ENCODE measurements around the gene B4GALT1. TPM values are rescaled to one million over a fixed set of nuclear protein-coding genes. Genes with fewer than 3 reads are reported as not detected.
A peak's percentile ranks its signal among the peaks of the same experiment; 100 is the strongest.

B4GALT1 gene
- total RNA-seq, 1 donor from 2014 or later, result 72.0 TPM

DNA sequence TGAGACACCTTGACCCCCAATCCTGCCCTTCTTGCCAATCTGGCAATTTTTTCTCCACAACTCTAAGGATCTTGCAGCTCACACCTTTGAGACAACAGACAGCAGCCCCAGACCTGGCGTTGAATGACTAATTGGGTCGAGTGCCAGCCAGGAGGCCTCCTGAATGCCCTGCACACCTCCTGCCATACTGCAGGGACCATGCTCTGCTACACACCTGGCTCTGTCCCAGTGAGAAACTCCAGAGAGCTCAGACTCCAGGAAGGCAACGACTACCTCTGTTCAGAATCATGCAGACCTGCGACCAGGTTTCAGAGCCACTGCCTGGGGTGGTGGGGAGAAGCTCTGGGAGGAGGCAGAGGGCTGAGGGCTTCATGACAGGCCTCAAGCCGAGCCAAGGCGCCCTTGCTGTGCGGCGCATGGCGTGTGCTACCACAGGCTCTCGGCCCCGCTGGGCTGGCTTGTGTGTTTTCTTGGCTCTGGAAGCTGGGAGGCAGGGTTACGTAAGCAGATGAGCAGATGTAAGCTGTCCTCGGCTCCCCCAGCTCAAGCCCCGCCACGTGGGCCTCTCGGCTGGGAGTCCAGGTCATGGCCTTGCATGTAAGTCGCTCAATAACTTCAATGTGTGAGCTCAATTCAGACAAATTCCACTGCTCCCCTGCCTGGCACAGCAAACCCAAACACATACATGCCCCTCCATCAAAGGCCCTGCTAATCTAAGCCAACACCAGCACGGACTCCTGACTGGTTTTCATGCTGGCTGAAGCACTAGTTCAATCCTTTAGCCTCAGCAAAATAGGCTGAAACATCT lies 27.5 kb downstream of the B4GALT1 start:
- Histone ChIP-seq H3K4me1 (peaks cover 94% of the 10 kb centered on the region), H3K27ac (peak overlapping the region; percentile 76), H3K36me3 (peaks cover 4% of the 10 kb centered on the region), H3K27me3 (ENCODE audit: low read depth) (no peaks in the 10 kb centered on the region), H3K9me3 (no peaks in the 10 kb centered on the region), H3K4me3 (no peak overlapping the region)
- no peak for TF ChIP-seq CTCF (IDR thresholded peaks at IDR 0.05)
- ATAC-seq (peak; percentile 28 to 41), DNase-seq (peak; percentile 59)
- intact Hi-C loops (cut with DNase I), result no loop called here

DNA sequence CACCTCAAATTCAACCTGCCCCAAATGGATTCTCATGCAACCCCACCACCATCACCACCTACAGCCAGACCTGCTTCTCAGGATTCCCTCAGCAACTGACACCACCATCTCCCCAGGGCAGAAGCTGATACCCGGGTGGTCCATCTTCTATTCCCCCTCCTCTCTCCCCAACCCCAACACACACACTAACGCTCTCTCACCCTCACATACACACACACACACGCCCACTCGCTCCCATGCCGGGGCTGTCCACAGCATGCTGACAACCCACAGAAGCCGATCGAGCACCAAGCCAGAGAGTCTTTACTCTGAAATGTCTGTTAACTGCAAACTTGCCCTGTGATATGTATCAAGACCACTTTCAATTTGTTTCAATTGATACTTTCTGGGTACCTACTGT lies 28.4 kb downstream of the B4GALT1 start:
- ATAC-seq, result no peak
- H3K27me3 ChIP-seq (ENCODE audit: low read depth), result no peaks in the 10 kb centered on the region
- H3K4me3 ChIP-seq, result no peak overlapping the region
- H3K9me3 ChIP-seq, result no peaks in the 10 kb centered on the region
- intact Hi-C loops (cut with DNase I), result no loop called here
- H3K27ac ChIP-seq, result peak overlapping the region; percentile 76
- DNase-seq, result no peak
- H3K4me1 ChIP-seq, result peaks cover 85% of the 10 kb centered on the region
- TF ChIP-seq CTCF (IDR thresholded peaks at IDR 0.05), result no peak
- peaks cover 12% of the 10 kb centered on the region for H3K36me3 ChIP-seq

DNA sequence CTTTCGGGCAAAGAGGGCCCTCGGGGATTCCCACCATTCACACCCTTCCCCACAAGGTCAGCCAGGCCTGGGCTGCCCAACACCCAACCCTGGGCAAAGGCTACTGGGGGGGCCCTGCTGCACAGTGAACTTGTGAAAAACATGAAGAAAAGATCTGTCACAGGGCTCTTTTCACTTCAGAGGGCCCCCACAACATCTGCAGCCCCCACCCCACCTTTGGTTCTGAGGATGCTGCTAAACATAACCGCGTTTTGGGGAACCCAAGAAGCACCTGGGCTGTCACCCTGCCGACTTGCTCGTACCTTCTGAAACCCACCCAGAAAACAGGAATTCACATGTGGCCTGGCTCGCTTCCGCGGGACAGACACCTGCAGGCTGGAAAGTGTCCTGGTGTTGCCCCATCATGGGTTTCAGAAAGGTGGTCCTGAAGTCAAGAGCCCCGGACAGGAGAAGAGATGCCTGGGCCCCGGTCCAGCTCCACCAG lies 29.3 kb downstream of the B4GALT1 start:
- Histone ChIP-seq H3K9me3 (no peaks in the 10 kb centered on the region), H3K36me3 (peaks cover 22% of the 10 kb centered on the region), H3K4me3 (no peak overlapping the region), H3K27me3 (ENCODE audit: low read depth) (no peaks in the 10 kb centered on the region), H3K27ac (peak overlapping the region; percentile 46), H3K4me1 (peaks cover 76% of the 10 kb centered on the region)
- no peak for ATAC-seq
- no peak for TF ChIP-seq CTCF (IDR thresholded peaks at IDR 0.05)
- intact Hi-C loops (cut with DNase I), result no loop called here
- DNase-seq, result no peak

- no peaks in the 10 kb centered on the region for H3K27me3 ChIP-seq (ENCODE audit: low read depth)
- no peak overlapping the region for H3K4me3 ChIP-seq
- H3K9me3 ChIP-seq, result no peaks in the 10 kb centered on the region
- intact Hi-C loops (cut with DNase I), result no loop called here
- peaks cover 30% of the 10 kb centered on the region for H3K36me3 ChIP-seq
- ATAC-seq (no peak), DNase-seq (no peak)
- H3K27ac ChIP-seq, result peak overlapping the region; percentile 46
- no peak for TF ChIP-seq CTCF (IDR thresholded peaks at IDR 0.05)
- peaks cover 74% of the 10 kb centered on the region for H3K4me1 ChIP-seq
Measured at GRCh38 chr9:33136721-33137670, 30.1 kb downstream of the B4GALT1 start.

DNA sequence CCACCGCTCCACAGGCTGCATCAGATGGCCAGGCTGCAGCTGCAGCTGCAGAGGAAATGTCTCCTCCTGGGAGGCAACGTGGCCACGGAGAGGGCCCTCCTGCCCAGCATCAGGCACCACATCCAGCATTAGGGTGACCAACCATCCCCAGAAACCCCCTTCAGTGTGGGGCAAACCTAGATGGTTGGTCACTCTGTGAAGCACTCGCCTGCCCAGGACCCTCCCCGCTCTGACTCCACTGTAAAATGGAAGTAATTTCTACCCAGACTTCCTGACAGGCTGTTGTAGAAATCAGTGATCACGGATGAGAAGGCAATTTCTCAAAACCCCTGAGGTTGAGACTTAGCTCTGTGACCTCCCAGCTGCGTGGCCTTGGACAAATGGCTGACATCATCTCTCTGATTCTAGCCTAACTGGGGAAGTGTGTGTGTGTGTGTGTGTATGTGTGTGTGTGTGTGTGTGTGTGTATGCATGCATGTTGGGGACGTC lies 31.6 kb downstream of the B4GALT1 start:
- intact Hi-C loops (cut with DNase I), result no loop called here
- Histone ChIP-seq H3K27ac (peak overlapping the region; percentile 24), H3K27me3 (ENCODE audit: low read depth) (no peaks in the 10 kb centered on the region), H3K36me3 (peaks cover 45% of the 10 kb centered on the region), H3K4me3 (no peak overlapping the region), H3K9me3 (no peaks in the 10 kb centered on the region), H3K4me1 (peaks cover 73% of the 10 kb centered on the region)
- DNase-seq (no peak), ATAC-seq (no peak)
- no peak for TF ChIP-seq CTCF (IDR thresholded peaks at IDR 0.05)
